GM18868 (cell line): ENCODE data around the gene IQGAP3.
"Not testable (repeated sequence)": the region's sequence is repeated elsewhere in the genome, so short reads cannot be mapped to it uniquely, and the experiment has no call there.

Experiments
- ATAC-seq: cut with Tn5 transposase; IDR thresholded peaks from one replicate; pipeline ENCODE4 v1.9.1; 2021; ENCODE audit warnings: mild to moderate bottlenecking, moderate library complexity; ENCODE audit not compliant: unreplicated experiment

IQGAP3 gene

GRCh38 chr1:156595016-156595415, 22.7 kb upstream of the IQGAP3 start:
- no peak for ATAC-seq

DNA sequence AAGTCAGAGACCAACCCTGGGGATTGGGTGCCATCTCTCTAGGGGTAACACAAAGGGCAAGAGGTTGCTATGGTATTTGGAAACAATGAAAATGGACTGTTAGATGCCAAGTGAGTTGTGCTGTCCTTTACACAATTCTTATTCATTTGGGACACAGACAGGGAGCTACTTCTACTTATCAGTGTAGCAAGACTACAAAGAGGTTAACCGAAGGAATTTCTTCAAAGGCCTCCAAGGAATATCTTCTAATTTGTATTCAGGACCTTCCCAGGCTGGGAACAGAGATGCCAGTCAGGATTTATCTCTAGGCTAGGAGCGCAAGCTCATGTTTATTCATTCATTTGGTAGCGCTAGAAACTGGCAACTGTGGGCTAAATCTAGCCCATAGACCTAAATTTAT, 21.8 kb upstream of the IQGAP3 start:
- no peak for ATAC-seq

- no peak for ATAC-seq
These were observed 21.3 kb upstream of the IQGAP3 start for GRCh38 chr1:156593661-156593989.

DNA sequence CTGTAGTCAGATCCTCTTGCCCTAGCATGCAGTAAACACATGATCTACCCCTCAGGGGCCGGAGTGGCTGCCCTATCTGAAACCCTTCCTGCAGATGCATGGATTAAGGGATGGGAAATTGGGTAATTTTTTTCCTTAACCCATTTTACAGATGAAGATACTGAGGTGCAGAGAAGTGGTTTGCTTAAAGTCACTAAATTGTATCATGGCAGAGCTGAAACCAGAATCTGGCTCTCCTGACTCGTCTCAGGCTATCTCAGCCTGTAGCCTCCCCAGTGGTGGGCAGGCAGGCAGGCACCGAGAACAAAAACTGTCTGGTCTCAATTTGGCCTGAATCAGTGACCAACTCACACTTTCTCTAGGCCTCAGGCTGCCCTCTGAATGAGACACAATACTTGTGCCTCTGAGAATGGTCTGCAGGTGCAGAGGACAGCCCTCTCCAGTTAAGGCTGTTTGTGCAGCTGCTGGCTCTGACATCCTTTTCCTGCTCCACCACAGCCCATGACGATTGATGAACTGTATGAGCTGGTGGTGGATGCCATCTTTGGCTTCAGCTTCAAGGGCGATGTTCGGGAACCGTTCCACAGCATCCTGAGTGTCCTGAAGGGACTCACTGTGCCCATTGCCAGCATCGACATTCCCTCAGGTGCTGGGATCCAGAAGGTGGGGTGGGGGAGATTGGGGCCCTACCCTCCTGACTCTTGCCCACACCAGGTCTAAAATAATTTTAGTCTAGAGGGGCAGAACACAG, 20.7 kb upstream of the IQGAP3 start:
- no peak for ATAC-seq

GRCh38 chr1:156592158-156592909, 20.0 kb upstream of the IQGAP3 start:
- no peak for ATAC-seq

DNA sequence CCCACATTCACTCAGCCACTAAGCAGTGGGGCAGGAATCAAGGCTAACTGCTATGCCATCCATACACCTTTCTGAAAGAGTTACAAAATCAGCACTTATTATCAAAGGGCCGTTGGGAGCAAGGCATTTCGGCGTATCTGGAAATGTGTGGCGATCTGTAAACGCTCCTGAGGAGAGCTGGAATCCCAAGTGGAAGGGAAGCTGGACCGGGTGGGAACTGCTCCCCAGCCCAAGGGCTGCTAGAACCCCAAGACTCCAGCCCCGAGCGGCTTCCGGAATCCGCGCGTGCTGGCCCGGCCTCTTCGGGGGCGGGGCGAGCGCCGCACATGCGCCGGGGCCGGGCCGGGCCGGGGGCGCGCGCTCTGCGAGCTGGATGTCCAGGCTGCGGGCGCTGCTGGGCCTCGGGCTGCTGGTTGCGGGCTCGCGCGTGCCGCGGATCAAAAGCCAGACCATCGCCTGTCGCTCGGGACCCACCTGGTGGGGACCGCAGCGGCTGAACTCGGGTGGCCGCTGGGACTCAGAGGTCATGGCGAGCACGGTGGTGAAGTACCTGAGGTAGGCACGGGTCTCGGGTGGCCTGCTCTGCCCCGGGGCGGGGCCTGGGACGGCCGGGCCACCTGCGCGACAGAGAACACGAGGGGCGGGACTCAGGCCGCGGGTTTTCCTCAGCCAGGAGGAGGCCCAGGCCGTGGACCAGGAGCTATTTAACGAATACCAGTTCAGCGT, 19.2 kb upstream of the IQGAP3 start, which contains the start of gene NAXE:
Gene NAXE, plus strand, starts transcription at position 345 of the 726 bp plus-strand sequence. Its CDS starts 29 bp downstream, at position 374.
- peak; percentile 85 for ATAC-seq

DNA sequence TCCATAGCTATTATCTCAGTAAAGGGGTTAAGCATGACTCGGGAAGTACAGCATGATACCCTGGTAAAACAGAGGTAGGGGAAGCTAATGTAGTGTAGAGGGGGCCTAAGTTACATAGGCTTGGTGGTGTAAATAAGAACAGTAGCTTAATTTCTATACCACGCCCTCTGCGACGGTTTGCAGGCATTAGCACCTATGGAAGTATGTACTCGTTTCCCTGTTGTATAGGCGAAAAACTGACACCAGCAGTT, 18.7 kb upstream of the IQGAP3 start:
- no peak for ATAC-seq

DNA sequence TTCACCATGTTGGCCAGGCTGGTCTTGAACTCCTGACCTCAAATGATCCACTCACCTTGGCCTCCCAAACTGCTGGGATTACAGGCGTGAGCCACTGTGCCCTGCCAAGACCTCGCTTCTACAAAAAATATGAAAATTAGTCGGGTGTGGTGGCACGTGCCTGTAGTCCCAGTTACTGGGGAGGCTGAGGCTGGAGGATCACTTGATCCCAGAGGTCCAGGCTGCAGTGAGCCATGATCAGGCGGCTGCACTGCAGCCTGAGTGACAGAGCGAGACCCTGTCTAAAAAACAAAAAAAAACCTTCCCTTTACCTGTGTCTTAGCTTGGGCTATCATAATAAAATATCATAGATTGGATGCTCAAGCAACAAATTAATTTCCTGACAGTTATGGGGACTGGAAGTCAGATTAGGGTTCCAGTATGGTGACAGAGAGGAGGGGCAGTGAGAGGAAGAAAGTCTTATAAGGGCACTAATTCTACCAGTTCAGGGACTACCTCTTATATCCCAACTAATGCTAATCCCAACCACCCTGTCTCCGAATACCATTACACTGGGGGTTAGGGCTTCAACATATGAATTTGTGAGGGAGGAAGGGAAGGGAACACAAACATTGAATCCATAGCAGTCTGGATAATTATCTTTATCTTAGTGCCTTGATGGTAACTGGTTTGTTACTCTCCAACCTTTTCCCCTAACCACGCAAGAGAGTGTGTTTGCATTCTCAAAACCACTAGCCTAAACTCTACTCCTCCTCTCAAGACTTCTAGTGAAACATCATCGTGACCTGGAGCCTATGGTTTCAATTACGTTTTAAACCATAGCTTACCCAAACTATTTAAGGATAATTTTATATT, 18.2 kb upstream of the IQGAP3 start:
- no peak for ATAC-seq

GRCh38 chr1:156589546-156589945, 17.2 kb upstream of the IQGAP3 start:
- ATAC-seq: no peak

- not testable (repeated sequence) for ATAC-seq
These were observed 15.6 kb upstream of the IQGAP3 start for GRCh38 chr1:156587927-156588326.

- ATAC-seq: no peak
These were observed 14.6 kb upstream of the IQGAP3 start for GRCh38 chr1:156586892-156587477.

DNA sequence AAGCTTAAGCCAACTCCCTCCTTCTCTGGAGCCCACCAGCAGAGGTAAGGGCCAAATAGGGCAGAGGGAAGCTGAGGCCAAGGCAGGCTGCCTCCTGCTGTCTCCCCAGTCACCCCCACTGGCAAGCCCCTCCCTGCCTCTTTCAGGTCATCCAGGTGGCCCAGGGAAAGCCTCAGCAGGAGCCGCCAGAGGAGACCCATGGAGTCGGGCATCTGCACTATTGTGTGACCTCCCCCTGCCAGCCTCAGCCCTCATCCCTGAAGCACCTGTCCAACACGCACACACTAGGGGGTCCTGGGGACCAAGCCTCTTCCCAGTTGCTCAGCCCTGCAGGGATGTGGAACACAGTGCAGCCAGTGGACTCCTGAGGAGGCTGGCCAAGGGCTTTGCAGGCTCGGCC, 14.0 kb upstream of the IQGAP3 start:
- no peak for ATAC-seq

GRCh38 chr1:156584813-156585212, 12.4 kb upstream of the IQGAP3 start:
- ATAC-seq: no peak

DNA sequence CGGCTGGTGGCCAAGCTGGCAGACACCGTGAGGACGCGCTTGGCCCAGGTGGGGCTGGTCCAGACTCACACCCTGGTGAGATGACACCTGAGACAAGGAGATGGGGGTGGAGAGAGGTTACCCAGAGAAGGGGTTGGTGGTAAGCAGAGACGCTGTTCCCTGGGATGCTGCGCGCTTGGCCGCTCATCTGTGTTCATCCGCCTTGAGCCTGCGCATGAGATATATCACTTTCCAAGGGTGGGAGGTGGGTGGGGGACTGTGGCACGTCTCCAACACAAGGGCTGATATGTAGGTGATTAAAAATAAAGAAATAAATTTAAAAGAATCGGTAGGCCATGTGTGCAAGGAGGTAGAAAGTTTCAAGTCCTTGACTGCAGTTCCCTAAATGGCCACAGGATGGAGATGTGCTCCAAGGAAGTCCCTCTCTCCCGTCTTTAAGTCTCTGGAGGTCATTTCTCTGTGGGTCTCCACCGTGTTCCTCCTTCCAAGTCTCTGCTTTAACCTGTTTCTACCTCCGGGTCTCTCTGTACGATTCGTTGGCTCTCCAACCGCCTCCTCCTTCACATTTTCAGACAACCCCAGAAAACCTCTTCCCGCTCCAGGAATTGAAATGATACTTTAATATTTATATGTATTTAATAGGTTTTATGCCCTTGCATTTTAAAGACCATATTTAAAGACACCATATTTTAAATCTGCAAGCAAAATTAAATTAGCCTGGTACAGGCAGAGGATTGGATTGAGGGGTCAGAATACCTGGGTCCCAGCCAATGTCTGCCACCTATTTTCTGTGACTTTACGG, 11.7 kb upstream of the IQGAP3 start:
- ATAC-seq: no peak

GRCh38 chr1:156582388-156583017, 10.1 kb upstream of the IQGAP3 start:
- no peak for ATAC-seq

DNA sequence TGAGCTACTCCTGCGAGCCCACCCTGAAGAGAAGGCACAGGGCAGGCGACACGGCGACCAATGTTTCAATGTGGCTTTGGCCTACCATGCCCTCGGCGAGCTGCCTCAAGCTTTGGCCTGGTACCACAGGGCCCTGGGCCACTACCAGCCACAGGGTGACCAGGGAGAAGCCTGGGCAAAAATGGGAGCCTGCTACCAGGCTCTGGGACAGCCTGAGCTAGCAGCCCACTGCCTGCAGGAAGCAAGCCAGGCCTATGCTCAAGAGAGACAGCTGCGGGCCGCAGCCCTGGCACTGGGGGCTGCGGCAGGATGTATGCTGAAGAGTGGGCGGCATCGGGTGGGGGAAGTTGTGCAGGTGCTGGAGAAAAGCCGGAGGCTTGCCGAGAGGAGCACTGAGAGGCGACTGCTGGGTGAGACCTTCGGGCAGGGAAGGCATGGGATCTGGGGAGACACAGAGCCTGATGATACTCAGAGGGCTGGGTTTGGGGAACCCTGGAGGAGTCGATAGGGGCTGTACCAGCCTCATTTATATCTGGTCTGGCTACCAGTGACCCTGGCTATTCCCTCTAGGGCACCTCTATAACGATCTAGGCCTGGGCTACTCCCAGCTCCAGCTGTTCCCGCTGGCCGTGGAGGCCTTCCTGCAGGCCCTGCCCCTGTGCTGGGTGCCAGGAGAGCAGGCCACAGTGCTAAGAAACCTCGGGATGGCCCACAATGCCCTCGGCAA, 9.5 kb upstream of the IQGAP3 start:
- ATAC-seq: no peak

DNA sequence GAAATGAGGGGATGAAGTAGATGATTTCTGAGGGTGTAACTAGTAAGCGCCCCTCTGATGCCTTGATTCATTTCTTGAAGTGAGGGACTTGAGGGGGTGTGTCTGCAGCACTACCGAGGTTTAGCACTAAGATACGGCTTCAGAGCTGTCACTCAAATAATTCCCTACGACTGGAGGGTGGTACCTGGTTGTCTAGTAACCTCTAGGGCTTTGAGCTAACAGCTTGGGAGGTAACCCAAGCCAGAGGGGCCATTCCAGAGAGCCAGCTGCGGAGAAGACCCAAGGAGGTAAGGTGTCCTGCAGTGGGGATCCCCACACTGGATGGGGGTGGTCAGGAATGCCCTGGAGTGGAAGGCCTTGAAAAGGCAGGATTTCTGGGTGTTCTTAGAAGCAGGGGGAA, 7.1 kb upstream of the IQGAP3 start, which contains the start of gene TTC24:
Gene TTC24, plus strand, starts transcription at position 252 of the 400 bp plus-strand sequence. CDS start 1,642 bp downstream, outside the sequence.
- no peak for ATAC-seq

- ATAC-seq: no peak
These were observed 5.7 kb upstream of the IQGAP3 start for GRCh38 chr1:156578055-156578454.

GRCh38 chr1:156577550-156577949, 5.2 kb upstream of the IQGAP3 start:
- no peak for ATAC-seq
